GM19397 (cell line): ENCODE results near the gene ST7.
"Not testable (repeated sequence)": the region's sequence is repeated elsewhere in the genome, so short reads cannot be mapped to it uniquely, and the experiment has no call there.

ENCODE experiments used
- ATAC-seq: cut with Tn5 transposase; IDR thresholded peaks from one replicate; pipeline ENCODE4 v1.9.1; 2021; ENCODE audit warnings: mild to moderate bottlenecking, moderate library complexity; ENCODE audit not compliant: unreplicated experiment

ST7 gene

GRCh38 chr7:117211614-117212013, 258.3 kb downstream of the ST7 start:
- no peak for ATAC-seq

GRCh38 chr7:117212969-117213877, 259.9 kb downstream of the ST7 start:
- ATAC-seq, result peak; percentile 77

DNA sequence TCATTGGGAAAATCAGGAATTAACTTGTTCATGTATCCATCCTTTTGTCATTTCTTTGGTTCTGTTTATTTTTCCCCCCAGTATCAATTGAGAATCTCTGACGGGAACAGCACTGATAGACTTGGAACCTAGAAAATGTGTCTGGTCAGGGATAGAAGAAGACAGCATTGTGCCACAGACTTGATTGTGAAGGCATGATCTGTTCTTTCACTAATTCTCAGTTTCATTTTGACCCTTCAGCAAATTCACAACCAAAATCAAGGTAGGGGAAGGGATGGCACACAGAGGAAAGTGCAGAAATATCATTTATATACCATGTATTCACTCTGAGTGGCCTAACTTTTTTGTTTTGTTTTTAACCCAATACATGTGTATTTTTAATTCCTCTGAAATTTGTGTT, 262.7 kb downstream of the ST7 start:
- no peak for ATAC-seq

DNA sequence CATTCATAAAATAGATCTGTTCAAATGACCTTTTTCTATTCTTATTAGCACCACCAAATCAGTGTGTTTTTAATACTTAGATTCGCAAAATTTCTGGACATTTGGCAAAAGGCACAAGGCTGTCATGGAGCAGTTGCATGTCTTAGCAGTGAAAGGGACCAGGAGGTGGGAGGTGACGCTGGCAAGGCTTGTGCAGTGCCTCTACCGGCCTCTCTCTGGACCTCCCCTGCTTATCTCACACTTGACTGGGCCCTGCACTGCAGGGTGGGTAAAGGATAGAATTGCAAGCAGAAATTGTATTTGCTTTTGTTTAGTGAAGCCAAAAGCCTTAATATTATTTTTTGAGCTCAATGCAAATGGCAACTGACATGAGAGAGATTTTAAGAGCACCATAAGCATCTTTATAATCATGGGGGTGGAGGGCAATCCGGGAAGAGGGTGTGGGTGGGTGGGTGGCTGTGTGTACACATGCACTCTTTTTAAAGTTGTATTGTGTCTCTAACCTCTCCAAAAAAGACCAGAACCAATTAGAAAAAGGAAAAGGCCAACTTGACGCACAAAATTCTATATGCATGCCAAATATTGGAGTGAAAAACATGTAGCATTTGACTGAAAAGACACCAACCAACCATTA, 263.3 kb downstream of the ST7 start:
- ATAC-seq, result no peak

GRCh38 chr7:117217106-117218035, 264.1 kb downstream of the ST7 start:
- ATAC-seq, result no peak

GRCh38 chr7:117218700-117219099, 265.4 kb downstream of the ST7 start:
- ATAC-seq, result no peak

GRCh38 chr7:117219485-117219884, 266.2 kb downstream of the ST7 start:
- ATAC-seq, result no peak

GRCh38 chr7:117220836-117221235, 267.5 kb downstream of the ST7 start:
- ATAC-seq, result no peak

DNA sequence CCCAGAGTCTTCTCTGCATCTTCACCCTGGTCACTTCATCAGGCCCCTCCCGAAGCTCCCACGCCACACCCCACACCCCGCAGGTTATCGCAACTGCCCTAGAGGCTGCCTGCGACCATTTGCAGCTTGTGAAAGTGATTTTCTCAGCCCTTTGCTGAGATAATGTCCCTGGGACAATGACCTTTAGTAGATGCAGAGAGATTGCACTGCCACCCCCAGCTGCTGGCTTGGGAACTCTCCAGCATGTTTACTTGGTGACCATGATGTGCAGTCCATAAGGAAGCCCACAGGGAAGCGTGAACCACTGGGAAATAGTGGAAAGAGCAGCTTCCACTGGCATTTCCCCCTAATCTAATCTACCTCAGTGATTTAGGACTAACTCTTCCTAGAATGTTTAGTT, 272.2 kb downstream of the ST7 start:
- no peak for ATAC-seq

- ATAC-seq, result no peak
Observed at GRCh38 chr7:117227091-117227490, 273.8 kb downstream of the ST7 start.

GRCh38 chr7:117229350-117229749, 276.0 kb downstream of the ST7 start:
- no peak for ATAC-seq

- ATAC-seq, result peak; percentile 71
Observed at GRCh38 chr7:117230276-117231046, 277.2 kb downstream of the ST7 start.

GRCh38 chr7:117231047-117231359, 277.7 kb downstream of the ST7 start:
- peak; percentile 32 for ATAC-seq

GRCh38 chr7:117237646-117238045, 284.3 kb downstream of the ST7 start:
- no peak for ATAC-seq

- no peak for ATAC-seq
Observed at GRCh38 chr7:117238472-117238871, 285.2 kb downstream of the ST7 start.

DNA sequence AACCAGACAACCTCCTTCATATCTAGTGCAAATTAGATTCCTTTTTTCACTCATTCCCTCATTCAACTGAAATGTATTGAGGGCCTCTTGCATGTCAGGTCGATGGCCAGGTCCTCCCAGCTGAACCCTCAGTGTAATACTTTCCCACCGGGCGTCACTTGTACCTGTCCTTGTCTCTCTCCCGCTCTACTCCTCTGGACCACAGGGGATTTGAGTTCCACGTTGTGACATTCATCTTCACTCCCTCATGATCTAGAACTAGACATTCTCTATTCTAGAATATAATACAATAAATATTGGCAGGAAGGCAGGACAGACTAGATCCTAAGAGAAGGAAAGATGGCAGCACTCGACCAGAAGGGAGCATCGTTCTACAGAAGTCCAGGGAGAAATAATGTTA, 285.6 kb downstream of the ST7 start:
- ATAC-seq, result no peak

GRCh38 chr7:117241088-117241487, 287.8 kb downstream of the ST7 start:
- ATAC-seq, result no peak

DNA sequence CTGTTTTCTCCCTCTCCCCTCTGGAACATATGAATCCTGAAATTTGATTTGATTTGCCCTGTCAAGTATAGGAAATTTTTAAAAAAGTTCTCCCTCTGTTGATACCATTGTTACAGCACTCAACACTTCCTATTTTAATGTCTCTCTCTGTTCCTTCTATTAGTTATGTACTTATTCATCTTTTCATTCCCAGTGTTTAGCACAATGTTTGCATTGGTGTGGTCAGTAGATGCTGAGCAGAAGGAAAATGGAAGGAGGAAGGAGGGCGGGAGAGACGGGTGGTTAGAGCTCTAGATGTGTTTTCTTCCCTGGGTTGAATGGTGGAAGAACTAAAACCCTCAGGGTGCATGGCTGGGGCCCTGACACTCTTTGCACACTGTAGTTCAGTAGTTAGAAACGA, 290.1 kb downstream of the ST7 start:
- ATAC-seq, result no peak

DNA sequence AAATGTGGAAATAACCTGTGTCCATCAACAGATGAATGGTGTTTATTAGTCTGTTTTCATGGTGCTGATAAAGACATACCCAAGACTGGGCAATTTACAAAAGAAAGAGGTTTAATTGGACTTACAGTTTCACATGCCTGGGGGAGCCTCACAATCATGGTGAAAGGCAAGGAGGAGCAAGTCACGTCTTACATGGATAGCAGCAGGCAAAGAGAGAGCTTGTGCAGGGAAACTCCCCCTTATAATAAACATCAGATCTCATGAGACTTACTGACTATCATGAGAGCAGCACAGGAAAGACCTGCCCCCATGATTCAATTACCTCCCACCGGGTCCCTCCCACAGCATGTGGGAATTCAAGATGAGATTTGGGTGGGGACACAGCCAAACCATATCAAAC, 292.4 kb downstream of the ST7 start:
- not testable (repeated sequence) for ATAC-seq

GRCh38 chr7:117247809-117248208, 294.5 kb downstream of the ST7 start:
- no peak for ATAC-seq

- no peak for ATAC-seq
Observed at GRCh38 chr7:117248829-117249228, 295.5 kb downstream of the ST7 start.
